SK-N-SH treated with all-trans-retinoic acid at 6 μM for 48 hours (cell line): ENCODE data around the gene TMEM143.

Experiments
- BACH2 ChIP-seq: fragments of 250-450 bp; sonication (Bioruptor Pico); IDR thresholded peaks from 2 replicates; pipeline ENCODE4 v1.9.0; 2021; ENCODE audit warnings: mild to moderate bottlenecking, borderline replicate concordance
- CREB5 ChIP-seq: fragments of 250-450 bp; sonication (Bioruptor Pico); IDR thresholded peaks from 2 replicates; pipeline ENCODE4 v1.5.1; 2020; ENCODE audit warnings: low read depth, mild to moderate bottlenecking, moderate library complexity
- CSDC2 ChIP-seq: fragments of 250-450 bp; sonication (Bioruptor Pico); IDR thresholded peaks from 2 replicates; pipeline ENCODE4 v1.5.0; 2020; ENCODE audit warnings: mild to moderate bottlenecking, moderate library complexity
- ESRRG ChIP-seq: fragments of 250-450 bp; sonication (Bioruptor Pico); IDR thresholded peaks from 2 replicates; pipeline ENCODE4 v1.6.1; 2021; ENCODE audit warnings: mild to moderate bottlenecking
- ISL1 ChIP-seq: fragments of 250-450 bp; sonication (Bioruptor Pico); IDR thresholded peaks from 2 replicates; pipeline ENCODE4 v2.1.2; 2022; ENCODE audit warnings: mild to moderate bottlenecking, moderate library complexity
- OSR1 ChIP-seq: fragments of 250-450 bp; sonication (Bioruptor Pico); IDR thresholded peaks from 2 replicates; pipeline ENCODE4 v1.8.0; 2022; ENCODE audit warnings: moderate library complexity, mild to moderate bottlenecking, inconsistent platforms
- PPARA ChIP-seq: fragments of 250-450 bp; sonication (Bioruptor Pico); IDR thresholded peaks from 2 replicates; pipeline ENCODE4 v1.5.0; 2020; ENCODE audit warnings: mild to moderate bottlenecking, borderline replicate concordance
- ZFP30 ChIP-seq: fragments of 450-650 bp; formaldehyde crosslinking; IDR thresholded peaks from 2 replicates; pipeline ENCODE4 v1.5.0; 2022; ENCODE audit warnings: mild to moderate bottlenecking, moderate library complexity
- ZNF70 ChIP-seq: fragments of 450-650 bp; formaldehyde crosslinking; IDR thresholded peaks from 2 replicates; pipeline ENCODE4 v1.5.0; 2020; ENCODE audit warnings: mild to moderate bottlenecking, moderate library complexity
- ZNF8 ChIP-seq: fragments of 450-650 bp; formaldehyde crosslinking; IDR thresholded peaks from 2 replicates; pipeline ENCODE4 v1.5.0; 2020; ENCODE audit warnings: mild to moderate bottlenecking, moderate library complexity
- TF ChIP-seq, protein P1 (sequence below): fragments of 250-450 bp; sonication (Bioruptor Pico); IDR thresholded peaks from 2 replicates; pipeline ENCODE4 v1.8.0; 2020; ENCODE audit warnings: mild to moderate bottlenecking, moderate library complexity, borderline replicate concordance
- TF ChIP-seq, protein P2 (sequence below): fragments of 250-450 bp; sonication (Bioruptor Pico); IDR thresholded peaks from 2 replicates; pipeline ENCODE4 v1.8.0; 2021; ENCODE audit warnings: low read depth, mild to moderate bottlenecking, moderate library complexity, borderline replicate concordance

- no peak for TF ChIP-seq ZFP30 (CRISPR knock-in tag)
- TF ChIP-seq ZNF70, result no peak
- no peak for TF ChIP-seq BACH2 (CRISPR knock-in tag)
- TF ChIP-seq, protein P1, sequence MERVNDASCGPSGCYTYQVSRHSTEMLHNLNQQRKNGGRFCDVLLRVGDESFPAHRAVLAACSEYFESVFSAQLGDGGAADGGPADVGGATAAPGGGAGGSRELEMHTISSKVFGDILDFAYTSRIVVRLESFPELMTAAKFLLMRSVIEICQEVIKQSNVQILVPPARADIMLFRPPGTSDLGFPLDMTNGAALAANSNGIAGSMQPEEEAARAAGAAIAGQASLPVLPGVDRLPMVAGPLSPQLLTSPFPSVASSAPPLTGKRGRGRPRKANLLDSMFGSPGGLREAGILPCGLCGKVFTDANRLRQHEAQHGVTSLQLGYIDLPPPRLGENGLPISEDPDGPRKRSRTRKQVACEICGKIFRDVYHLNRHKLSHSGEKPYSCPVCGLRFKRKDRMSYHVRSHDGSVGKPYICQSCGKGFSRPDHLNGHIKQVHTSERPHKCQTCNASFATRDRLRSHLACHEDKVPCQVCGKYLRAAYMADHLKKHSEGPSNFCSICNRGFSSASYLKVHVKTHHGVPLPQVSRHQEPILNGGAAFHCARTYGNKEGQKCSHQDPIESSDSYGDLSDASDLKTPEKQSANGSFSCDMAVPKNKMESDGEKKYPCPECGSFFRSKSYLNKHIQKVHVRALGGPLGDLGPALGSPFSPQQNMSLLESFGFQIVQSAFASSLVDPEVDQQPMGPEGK (CRISPR knock-in tag), result no peak
- TF ChIP-seq PPARA (CRISPR knock-in tag), result no peak
- TF ChIP-seq ESRRG (CRISPR knock-in tag), result no peak
- no peak for TF ChIP-seq OSR1 (CRISPR knock-in tag)
- TF ChIP-seq CREB5, result no peak
- no peak for TF ChIP-seq ZNF8 (CRISPR knock-in tag)
- no peak for TF ChIP-seq ISL1 (CRISPR knock-in tag)
- TF ChIP-seq, protein P2, sequence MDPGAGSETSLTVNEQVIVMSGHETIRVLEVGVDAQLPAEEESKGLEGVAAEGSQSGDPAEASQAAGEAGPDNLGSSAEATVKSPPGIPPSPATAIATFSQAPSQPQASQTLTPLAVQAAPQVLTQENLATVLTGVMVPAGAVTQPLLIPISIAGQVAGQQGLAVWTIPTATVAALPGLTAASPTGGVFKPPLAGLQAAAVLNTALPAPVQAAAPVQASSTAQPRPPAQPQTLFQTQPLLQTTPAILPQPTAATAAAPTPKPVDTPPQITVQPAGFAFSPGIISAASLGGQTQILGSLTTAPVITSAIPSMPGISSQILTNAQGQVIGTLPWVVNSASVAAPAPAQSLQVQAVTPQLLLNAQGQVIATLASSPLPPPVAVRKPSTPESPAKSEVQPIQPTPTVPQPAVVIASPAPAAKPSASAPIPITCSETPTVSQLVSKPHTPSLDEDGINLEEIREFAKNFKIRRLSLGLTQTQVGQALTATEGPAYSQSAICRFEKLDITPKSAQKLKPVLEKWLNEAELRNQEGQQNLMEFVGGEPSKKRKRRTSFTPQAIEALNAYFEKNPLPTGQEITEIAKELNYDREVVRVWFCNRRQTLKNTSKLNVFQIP (CRISPR knock-in tag), result no peak
- no peak for TF ChIP-seq CSDC2
These were observed 30.8 kb upstream of the TMEM143 start for GRCh38 chr19:48394331-48395169.
